GM23248 (cell line): ENCODE results near the gene PIM1. TPM values are rescaled to one million over a fixed set of nuclear protein-coding genes. Genes with fewer than 3 reads are reported as not detected.

Experiments
- DNase-seq: peaks from one replicate; pipeline ENCODE4 v3.0.0-alpha.2; 2015
- H2AFZ ChIP-seq: fragments of 200-600 bp; sonication (generic); 2 replicates; pipeline ENCODE4 v1.6.1; 2016; ENCODE audit warnings: antibody characterized with exemption
- H3F3A ChIP-seq: fragments of 200-600 bp; sonication (generic); 2 replicates; pipeline ENCODE4 v1.6.1; 2016; ENCODE audit warnings: mild to moderate bottlenecking, antibody characterized with exemption, mixed run types; ENCODE audit not compliant: insufficient read depth
- H3K27ac ChIP-seq: fragments of 200-600 bp; sonication (generic); 2 replicates; pipeline ENCODE4 v1.5.1; 2016; ENCODE audit warnings: mild to moderate bottlenecking
- H3K27me3 ChIP-seq: fragments of 200-600 bp; sonication (generic); replicated peaks from 2 replicates; pipeline ENCODE4 v1.6.1; 2016; ENCODE audit warnings: mild to moderate bottlenecking; ENCODE audit not compliant: insufficient read depth
- H3K36me3 ChIP-seq: fragments of 200-600 bp; sonication (generic); 2 replicates; pipeline ENCODE4 v1.6.1; 2016; ENCODE audit warnings: low read depth, mild to moderate bottlenecking
- H3K4me1 ChIP-seq: fragments of 200-600 bp; sonication (generic); 2 replicates; pipeline ENCODE4 v1.6.1; 2016; ENCODE audit warnings: mild to moderate bottlenecking; ENCODE audit not compliant: insufficient read depth
- H3K4me2 ChIP-seq: fragments of 200-600 bp; sonication (generic); one replicate; pipeline ENCODE4 v1.6.1; 2016; ENCODE audit warnings: mild to moderate bottlenecking; ENCODE audit not compliant: unreplicated experiment
- H3K4me3 ChIP-seq: fragments of 200-600 bp; sonication (generic); 2 replicates; pipeline ENCODE4 v1.5.1; 2016; ENCODE audit warnings: mild to moderate bottlenecking
- H3K79me2 ChIP-seq: fragments of 200-600 bp; sonication (generic); 2 replicates; pipeline ENCODE4 v1.6.1; 2016; ENCODE audit warnings: mild to moderate bottlenecking; ENCODE audit not compliant: insufficient read depth
- H3K9ac ChIP-seq: fragments of 200-600 bp; sonication (generic); 2 replicates; pipeline ENCODE4 v1.6.1; 2016; ENCODE audit warnings: mild to moderate bottlenecking
- H3K9me2 ChIP-seq: fragments of 200-600 bp; sonication (generic); 2 replicates; pipeline ENCODE4 v1.6.1; 2016; ENCODE audit warnings: mixed run types, mild to moderate bottlenecking, moderate library complexity; ENCODE audit not compliant: insufficient read depth
- H3K9me3 ChIP-seq: fragments of 200-600 bp; sonication (generic); one replicate; pipeline ENCODE4 v1.6.1; 2017; ENCODE audit warnings: low read depth
- H4K20me1 ChIP-seq: fragments of 200-600 bp; sonication (generic); 2 replicates; pipeline ENCODE4 v1.6.0; 2016; ENCODE audit not compliant: insufficient read depth
- EZH2 ChIP-seq: fragments of 200-600 bp; sonication (generic); IDR thresholded peaks from 2 replicates; pipeline ENCODE4 v1.6.1; 2018; ENCODE audit warnings: antibody characterized with exemption, mild to moderate bottlenecking; ENCODE audit not compliant: insufficient read depth, poor library complexity, severe bottlenecking
- EZH2phosphoT487 ChIP-seq: fragments of 200-600 bp; sonication (generic); IDR thresholded peaks from 2 replicates; pipeline ENCODE4 v1.6.1; 2018; ENCODE audit warnings: antibody characterized with exemption, moderate library complexity, mild to moderate bottlenecking, low read depth; ENCODE audit not compliant: insufficient read depth
- WGBS, 2 experiments: methylation state at CpG; one replicate each; pipeline ENCODE4 v1.1.6; 2015 to 2017; ENCODE audit warnings: low lambda C conversion rate in 2 of 2, low coverage in 1 of 2; ENCODE audit errors: missing lambda C conversion rate in 2 of 2; 5-methylcytosine and 5-hydroxymethylcytosine counted together
- in situ Hi-C: fragments of 300-500 bp; cut with MboI; formaldehyde crosslinking; loops from 2 replicates; pipeline ENCODE4 v1.15.0; 2020
- polyA plus RNA-seq: library from polyadenylated mRNA; unstranded; fragments of >200 nt; fragmentation: Nextera tagmentation; extraction: Ambion mirVana; gene quantifications from 2 replicates; pipeline ENCODE4 v1.2.1, GENCODE V29; 2016
- total RNA-seq: library from RNA; depleted of rRNA; stranded (reverse); fragments of >200 nt; shearing (Covaris generic); gene quantifications from 2 replicates; pipeline ENCODE4 v1.2.3, GENCODE V29; 2014

Gene PIM1
- total and polyA plus RNA-seq, 2 experiments from 2014 or later = 12.0 to 15.5 TPM

DNA sequence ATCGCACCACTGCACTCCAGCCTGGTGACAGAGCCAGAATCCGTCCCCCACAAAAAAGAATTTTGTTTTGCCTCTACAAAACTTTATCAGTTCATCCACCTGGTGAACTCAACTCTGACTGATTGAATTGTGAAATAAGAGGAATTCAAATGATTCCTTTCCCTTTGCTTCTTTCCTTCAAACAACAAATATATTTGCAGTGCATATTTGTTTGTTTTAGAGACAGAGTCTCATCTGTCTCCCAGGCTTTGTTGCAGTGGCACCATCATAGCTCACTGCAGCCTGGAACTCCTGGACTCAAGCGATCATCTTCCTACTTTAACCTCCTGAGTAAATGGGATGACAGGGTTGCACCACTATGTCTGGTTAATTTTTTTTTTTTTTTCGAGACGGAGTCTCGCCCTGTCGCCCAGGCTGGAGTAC lies 23.2 kb upstream of the PIM1 start:
- no peak overlapping the region for H2AFZ ChIP-seq
- H3K4me2 ChIP-seq = no peak overlapping the region
- no peak overlapping the region for H3K4me3 ChIP-seq
- DNase-seq = no peak
- H3K27ac ChIP-seq = no peak overlapping the region
- no peaks in the 10 kb centered on the region for H3K27me3 ChIP-seq
- no peaks in the 10 kb centered on the region for H3K79me2 ChIP-seq
- H3F3A ChIP-seq = peaks cover 20% of the 10 kb centered on the region
- no peaks in the 10 kb centered on the region for H4K20me1 ChIP-seq
- peaks cover 24% of the 10 kb centered on the region for H3K4me1 ChIP-seq
- H3K9me2 ChIP-seq = no peaks in the 10 kb centered on the region
- no peaks in the 10 kb centered on the region for H3K9me3 ChIP-seq
- H3K36me3 ChIP-seq = no peaks in the 10 kb centered on the region
- TF ChIP-seq EZH2phosphoT487 (no peak), EZH2 (no peak)
- 89 to 92% methylated on average over 7 of the region's 7 CpGs for WGBS, 2 experiments
- no peak overlapping the region for H3K9ac ChIP-seq
- in situ Hi-C loops = no loop called here

DNA sequence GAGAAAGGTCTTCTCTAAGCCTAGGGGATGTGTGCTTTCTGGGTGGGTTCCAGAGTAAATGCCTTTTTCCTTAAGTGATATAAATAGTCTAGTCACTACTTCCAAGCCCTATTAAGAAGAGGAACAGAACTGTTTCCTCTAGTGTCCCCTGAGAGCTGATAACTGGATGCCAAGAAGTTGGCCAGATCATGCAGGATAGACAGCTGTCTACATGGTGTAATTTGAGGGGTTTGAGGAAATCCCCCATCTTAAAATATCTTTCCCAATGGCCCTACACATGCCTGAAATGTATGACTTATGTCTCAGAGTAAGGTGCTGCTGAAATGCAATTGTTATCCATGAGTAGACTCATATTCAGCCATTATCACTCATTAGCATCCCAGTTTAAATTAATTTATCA lies 20.2 kb upstream of the PIM1 start:
- Histone ChIP-seq H3K4me1 (peaks cover 8% of the 10 kb centered on the region), H2AFZ (no peak overlapping the region), H3K36me3 (no peaks in the 10 kb centered on the region), H3K27ac (no peak overlapping the region), H3K4me2 (no peak overlapping the region), H3K9me2 (no peaks in the 10 kb centered on the region), H3F3A (peaks cover 3% of the 10 kb centered on the region; the same call in 1 of the 2 replicates), H3K79me2 (no peaks in the 10 kb centered on the region), H3K9ac (no peak overlapping the region), H4K20me1 (no peaks in the 10 kb centered on the region), H3K27me3 (no peaks in the 10 kb centered on the region), H3K9me3 (no peaks in the 10 kb centered on the region), H3K4me3 (no peak overlapping the region)
- TF ChIP-seq EZH2 = no peak
- TF ChIP-seq EZH2phosphoT487 = no peak
- in situ Hi-C loops = no loop called here
- DNase-seq = no peak

DNA sequence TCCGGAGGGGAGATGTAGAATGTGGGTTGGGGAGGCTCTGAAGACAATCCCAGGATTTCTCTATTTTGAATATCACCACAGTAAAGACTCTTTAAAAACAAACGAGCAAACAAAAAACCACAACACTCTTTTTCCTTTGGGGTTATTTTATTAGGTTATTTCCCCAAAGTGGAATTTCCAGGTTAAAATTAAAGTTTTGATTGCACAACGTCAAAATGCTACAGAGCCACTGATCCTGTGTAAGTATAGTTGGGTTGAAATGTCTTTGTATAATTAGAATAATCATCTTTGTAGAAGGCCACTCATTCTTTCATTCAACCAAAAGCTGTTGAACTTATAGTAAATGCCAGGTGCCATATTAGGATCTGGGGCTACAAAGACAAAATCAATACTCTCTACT lies 19.6 kb upstream of the PIM1 start:
- 51% methylated on average over 3 of the region's 3 CpGs for WGBS, 2 experiments
- no peaks in the 10 kb centered on the region for H3K79me2 ChIP-seq
- in situ Hi-C loops = no loop called here
- H3K27me3 ChIP-seq = no peaks in the 10 kb centered on the region
- H4K20me1 ChIP-seq = no peaks in the 10 kb centered on the region
- DNase-seq = no peak
- TF ChIP-seq EZH2 (no peak), EZH2phosphoT487 (no peak)
- peaks cover 2% of the 10 kb centered on the region; the same call in 1 of the 2 replicates for H3K4me1 ChIP-seq
- no peaks in the 10 kb centered on the region for H3K36me3 ChIP-seq
- no peaks in the 10 kb centered on the region for H3K9me3 ChIP-seq
- no peak overlapping the region for H3K27ac ChIP-seq
- H3K9ac ChIP-seq = no peak overlapping the region
- no peak overlapping the region for H3K4me3 ChIP-seq
- no peak overlapping the region for H3K4me2 ChIP-seq
- H2AFZ ChIP-seq = no peak overlapping the region
- no peaks in the 10 kb centered on the region for H3K9me2 ChIP-seq
- no peaks in the 10 kb centered on the region for H3F3A ChIP-seq

DNA sequence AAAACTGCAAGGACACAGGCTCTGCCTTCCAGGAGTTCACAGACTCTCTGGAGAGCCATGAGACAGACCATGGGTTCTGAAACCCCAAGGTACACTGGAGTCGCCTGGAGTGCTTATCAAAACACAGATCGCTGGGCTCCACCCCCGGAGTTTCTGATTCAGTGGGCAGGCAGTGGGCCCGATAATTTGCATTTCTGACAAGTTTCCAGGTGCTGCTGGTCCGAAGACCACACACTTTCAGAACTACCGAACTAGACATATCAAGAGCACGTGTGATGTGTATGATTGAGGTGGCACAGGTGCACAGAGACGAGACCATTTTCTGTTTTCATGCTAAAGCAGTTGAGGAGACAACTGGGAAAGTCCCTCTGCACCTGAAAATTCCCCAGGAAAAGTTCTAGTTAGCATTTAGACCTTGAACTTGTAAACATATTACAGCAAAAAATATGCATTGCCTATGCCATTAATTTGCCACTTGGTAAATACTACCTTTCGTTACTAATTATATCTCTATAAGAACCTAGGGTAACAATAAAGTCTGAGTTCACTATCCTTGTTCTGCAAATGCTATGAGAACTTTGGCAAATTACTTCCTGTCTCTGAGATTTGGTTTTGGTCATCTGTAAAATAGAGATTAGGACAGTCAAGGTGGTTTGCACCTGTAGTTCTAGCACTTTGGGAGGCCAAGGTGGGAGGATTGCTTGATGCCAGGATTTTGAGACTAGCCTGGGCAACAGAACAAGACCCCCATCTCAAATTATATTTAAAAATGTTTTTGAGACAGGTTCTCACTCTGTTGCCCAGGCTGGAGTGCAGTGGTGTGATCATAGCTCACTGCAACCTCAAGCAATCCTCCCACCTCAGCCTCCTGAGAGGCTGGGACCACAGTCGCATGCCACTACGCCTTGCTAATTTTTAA lies 14.3 kb upstream of the PIM1 start:
- no peaks in the 10 kb centered on the region for H3K79me2 ChIP-seq
- TF ChIP-seq EZH2phosphoT487 (no peak), EZH2 (no peak)
- H3K36me3 ChIP-seq = no peaks in the 10 kb centered on the region
- no peak overlapping the region for H3K9ac ChIP-seq
- peaks cover 5% of the 10 kb centered on the region for H3K4me1 ChIP-seq
- H3F3A ChIP-seq = peaks cover 7% of the 10 kb centered on the region
- no peak overlapping the region for H3K4me3 ChIP-seq
- H3K27ac ChIP-seq = no peak overlapping the region
- no peaks in the 10 kb centered on the region for H3K9me3 ChIP-seq
- no peak overlapping the region for H3K4me2 ChIP-seq
- no peaks in the 10 kb centered on the region for H3K27me3 ChIP-seq
- in situ Hi-C loops = no loop called here
- DNase-seq = no peak
- H3K9me2 ChIP-seq = no peaks in the 10 kb centered on the region
- H2AFZ ChIP-seq = no peak overlapping the region
- 83 to 84% methylated on average over 11 of the region's 11 CpGs for WGBS, 2 experiments
- H4K20me1 ChIP-seq = no peaks in the 10 kb centered on the region
